A549 (cell line): Measurements from ENCODE around the gene JAZF1. TPM values are rescaled to one million over a fixed set of nuclear protein-coding genes. Genes with fewer than 3 reads are reported as not detected.

Experiments used
- ATAC-seq, 2 experiments: fragments of 200-7000 bp in 1 of 2; fragments of >200 bp in 1 of 2; cut with Nextera tagmentation in 1 of 2; cut with Tn5 transposase in 1 of 2; 3 replicates each; pipeline versions ENCODE4 v1.8.0 to v1.9.1; 2018 to 2020; ENCODE audit warnings: mild to moderate bottlenecking in 1 of 2, moderate library complexity in 1 of 2
- CTCF ChIA-PET: fragments of 300-600 bp; sonication (Branson Sonifier 250); formaldehyde crosslinking; extraction: SDS; loops from one replicate; lab custom pipeline; 2021; ENCODE audit warnings: antibody characterized with exemption, inconsistent platforms; lab: Yijun Ruan, JAX
- POLR2A ChIA-PET: fragments of 350-600 bp; formaldehyde crosslinking; extraction: SDS; loops from one replicate; lab custom pipeline; 2021; ENCODE audit warnings: antibody characterized with exemption, inconsistent platforms; lab: Yijun Ruan, JAX
- DNase-seq, 2 experiments: peaks; one replicate each; pipeline versions ENCODE4 v3.0.0 to v3.0.0-alpha.2; 2011 to 2016; ENCODE audit warnings: low read depth in 1 of 2, low spot score in 1 of 2
- FAIRE-seq: peaks from 2 replicates; lab custom pipeline; 2011; peaks lifted over from hg19 to GRCh38; lab: Jason Lieb, UNC
- H3K27ac ChIP-seq, 2 experiments: fragments of >200 bp; sonication (Bioruptor Twin); formaldehyde crosslinking; 3 replicates each; pipeline ENCODE4 v1.5.1; 2016 to 2017
- H3K4me1 ChIP-seq: fragments of >200 bp; sonication (Bioruptor Twin); formaldehyde crosslinking; 3 replicates; pipeline ENCODE4 v1.6.1; 2016
- H3K4me2 ChIP-seq: fragments of >200 bp; sonication (Bioruptor Twin); formaldehyde crosslinking; 3 replicates; pipeline ENCODE4 v1.6.1; 2016
- H3K4me3 ChIP-seq: fragments of >200 bp; sonication (Bioruptor Twin); formaldehyde crosslinking; 3 replicates; pipeline ENCODE4 v1.5.1; 2016
- H3K9me3 ChIP-seq: fragments of >200 bp; sonication (Bioruptor Twin); formaldehyde crosslinking; 3 replicates; pipeline ENCODE4 v1.6.1; 2016
- BHLHE40 ChIP-seq: IDR thresholded peaks from 2 replicates; pipeline ENCODE4 v1.6.1; 2012; ENCODE audit warnings: low read depth, low read length, inconsistent platforms
- CHD2 ChIP-seq: fragments of 150-350 bp; IDR thresholded peaks from 2 replicates; pipeline ENCODE4 v1.6.1; 2014; ENCODE audit warnings: low read length; ENCODE audit not compliant: partially characterized antibody
- CHD4 ChIP-seq: fragments of 200-600 bp; sonication (generic); IDR thresholded peaks from 2 replicates; pipeline ENCODE4 v1.6.1; 2016; ENCODE audit warnings: antibody characterized with exemption, mild to moderate bottlenecking, borderline replicate concordance
- EHMT2 ChIP-seq: fragments of 200-600 bp; sonication (generic); IDR thresholded peaks from 2 replicates; pipeline ENCODE4 v1.6.1; 2016; ENCODE audit warnings: antibody characterized with exemption, low read depth, mild to moderate bottlenecking, moderate library complexity
- EP300 ChIP-seq, 2 experiments: fragments of >200 bp; sonication (Bioruptor Twin); formaldehyde crosslinking; IDR thresholded peaks; 2 replicates in 1 of 2; 3 replicates in 1 of 2; pipeline ENCODE4 v1.6.1; 2016 to 2017
- FOSB ChIP-seq: fragments of 250-450 bp; sonication (Bioruptor Pico); IDR thresholded peaks from 2 replicates; pipeline ENCODE4 v1.5.0; 2020; ENCODE audit warnings: mild to moderate bottlenecking, moderate library complexity
- FOXS1 ChIP-seq: fragments of 250-450 bp; sonication (Bioruptor Pico); IDR thresholded peaks from 2 replicates; pipeline ENCODE4 v1.5.0; 2020; ENCODE audit warnings: mild to moderate bottlenecking, moderate library complexity
- GATA3 ChIP-seq: IDR thresholded peaks from 2 replicates; pipeline ENCODE4 v1.6.1; 2012; ENCODE audit warnings: borderline replicate concordance
- HDAC2 ChIP-seq: fragments of 200-600 bp; sonication (generic); IDR thresholded peaks from 2 replicates; pipeline ENCODE4 v1.6.1; 2016
- HEYL ChIP-seq: fragments of 250-450 bp; sonication (Bioruptor Pico); IDR thresholded peaks from 2 replicates; pipeline ENCODE4 v1.8.0; 2021; ENCODE audit warnings: mild to moderate bottlenecking, moderate library complexity
- JUNB ChIP-seq: fragments of >200 bp; sonication (Bioruptor Twin); formaldehyde crosslinking; IDR thresholded peaks from 2 replicates; pipeline ENCODE4 v1.6.1; 2016
- NPAS2 ChIP-seq: fragments of 250-450 bp; sonication (Bioruptor Pico); IDR thresholded peaks from 2 replicates; pipeline ENCODE4 v1.8.0; 2022; ENCODE audit warnings: mild to moderate bottlenecking, moderate library complexity, borderline replicate concordance
- PHF8 ChIP-seq: fragments of 200-600 bp; sonication (generic); IDR thresholded peaks from 2 replicates; pipeline ENCODE4 v1.6.1; 2016; ENCODE audit warnings: low read depth, mild to moderate bottlenecking, antibody characterized with exemption, moderate library complexity, borderline replicate concordance
- POLR2AphosphoS2 ChIP-seq: conservative IDR thresholded peaks from 2 replicates; pipeline ENCODE4 v1.6.1; 2012; ENCODE audit warnings: low read length, improper control_type of control experiment, inconsistent platforms
- RFX5 ChIP-seq: fragments of 450-650 bp; IDR thresholded peaks from 2 replicates; pipeline ENCODE4 v1.7.1; 2014; ENCODE audit warnings: antibody characterized with exemption, mild to moderate bottlenecking, moderate library complexity
- SMC3 ChIP-seq: fragments of >200 bp; sonication (Bioruptor Twin); formaldehyde crosslinking; IDR thresholded peaks from 3 replicates; pipeline ENCODE4 v1.6.1; 2018; ENCODE audit warnings: inconsistent platforms
- ZC3H11A ChIP-seq: fragments of 450-650 bp; IDR thresholded peaks from 2 replicates; pipeline ENCODE4 v1.6.1; 2014; ENCODE audit warnings: antibody characterized with exemption, mild to moderate bottlenecking
- ZFP36 ChIP-seq: fragments of 450-650 bp; IDR thresholded peaks from 2 replicates; pipeline ENCODE4 v1.6.1; 2014; ENCODE audit warnings: borderline replicate concordance; ENCODE audit not compliant: partially characterized antibody
- ZSCAN20 ChIP-seq: fragments of 250-450 bp; sonication (Bioruptor Pico); IDR thresholded peaks from 2 replicates; pipeline ENCODE4 v1.8.0; 2022; ENCODE audit warnings: mild to moderate bottlenecking, moderate library complexity
- WGBS: methylation state at CpG from one replicate; pipeline ENCODE4 v1.1.6; 2017; ENCODE audit errors: missing lambda C conversion rate; 5-methylcytosine and 5-hydroxymethylcytosine counted together
- polyA plus RNA-seq, 4 experiments: library from polyadenylated mRNA; depleted of rRNA in 3 of 4; stranded (reverse); fragments of >200 nt; fragmentation: RNase III in 1 of 4; extraction: RNeasy Plus Mini Kit Qiagen cat#74134 plus additional on column Dnase treatment in 1 of 4; gene quantifications; 2 replicates in 3 of 4; 3 replicates in 1 of 4; pipeline ENCODE4 v1.2.3, GENCODE V29; 2011 to 2017
- TF ChIP-seq, protein P1 (sequence below): fragments of 150-350 bp; IDR thresholded peaks from 2 replicates; pipeline ENCODE4 v1.6.1; 2014; ENCODE audit warnings: low read depth, mild to moderate bottlenecking, low read length
- TF ChIP-seq, protein P2 (sequence below): IDR thresholded peaks from 2 replicates; pipeline ENCODE4 v1.6.1; 2012; ENCODE audit warnings: low read depth, borderline replicate concordance
- TF ChIP-seq, protein P3 (sequence below): IDR thresholded peaks from 2 replicates; pipeline ENCODE4 v1.6.1; 2012
- TF ChIP-seq, protein P4 (sequence below): fragments of >200 bp; sonication (Bioruptor Twin); formaldehyde crosslinking; IDR thresholded peaks from 2 replicates; pipeline ENCODE4 v1.6.1; 2016
- TF ChIP-seq, protein P5 (sequence below): fragments of >200 bp; sonication (Bioruptor Twin); formaldehyde crosslinking; IDR thresholded peaks from 3 replicates; pipeline ENCODE4 v1.6.1; 2016
- TF ChIP-seq, protein P6 (sequence below): fragments of 450-650 bp; IDR thresholded peaks from 2 replicates; pipeline ENCODE4 v1.6.1; 2014; ENCODE audit warnings: antibody characterized with exemption
- TF ChIP-seq, protein P7 (sequence below): fragments of 250-450 bp; sonication (Bioruptor Pico); IDR thresholded peaks from 2 replicates; pipeline ENCODE4 v1.5.0; 2020; ENCODE audit warnings: low read depth, mild to moderate bottlenecking, moderate library complexity

Gene JAZF1
- polyA plus RNA-seq, 2 of the 4 experiments (the other 2 are of a cell fraction) = 1.9 to 2.8 TPM

DNA sequence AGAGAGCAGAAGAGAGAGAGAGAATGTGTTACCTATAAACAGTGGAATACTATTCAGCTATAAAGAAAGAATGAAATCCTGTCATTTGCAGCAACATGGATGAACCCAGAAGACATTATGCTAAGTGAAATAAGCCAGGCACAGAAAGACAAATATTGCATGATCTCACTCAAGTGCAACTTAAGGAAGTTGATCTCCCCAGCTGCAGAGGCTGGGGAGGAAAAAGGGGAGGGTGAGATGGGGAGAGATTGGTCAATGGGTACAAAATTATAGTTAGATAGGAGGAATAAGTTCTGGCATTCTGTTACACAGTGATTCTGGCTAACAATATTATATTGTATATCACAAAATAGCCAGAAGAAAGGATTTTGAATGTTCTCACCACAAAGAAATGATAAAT is 11.2 kb upstream of the JAZF1 start:
- ChIA-PET POLR2A (no interaction called here), CTCF (interaction anchor here (1.3 kb wide), 1 partner anchor 8 kb away, joined by 7 read pairs; no protein-coding TSS in a partner anchor)
- ATAC-seq = no peak
- Histone ChIP-seq H3K4me2 (no peak overlapping the region), H3K4me3 (no peak overlapping the region), H3K27ac (no peak overlapping the region), H3K9me3 (no peaks in the 10 kb centered on the region), H3K4me1 (no peaks in the 10 kb centered on the region)
- no peak for FAIRE-seq
- no peak for DNase-seq
- no peak for TF ChIP-seq ZFP36
- TF ChIP-seq, protein P1, sequence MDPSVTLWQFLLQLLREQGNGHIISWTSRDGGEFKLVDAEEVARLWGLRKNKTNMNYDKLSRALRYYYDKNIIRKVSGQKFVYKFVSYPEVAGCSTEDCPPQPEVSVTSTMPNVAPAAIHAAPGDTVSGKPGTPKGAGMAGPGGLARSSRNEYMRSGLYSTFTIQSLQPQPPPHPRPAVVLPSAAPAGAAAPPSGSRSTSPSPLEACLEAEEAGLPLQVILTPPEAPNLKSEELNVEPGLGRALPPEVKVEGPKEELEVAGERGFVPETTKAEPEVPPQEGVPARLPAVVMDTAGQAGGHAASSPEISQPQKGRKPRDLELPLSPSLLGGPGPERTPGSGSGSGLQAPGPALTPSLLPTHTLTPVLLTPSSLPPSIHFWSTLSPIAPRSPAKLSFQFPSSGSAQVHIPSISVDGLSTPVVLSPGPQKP = no peak
- TF ChIP-seq NPAS2 (CRISPR knock-in tag) = no peak
- no peak for TF ChIP-seq GATA3
- TF ChIP-seq, protein P2, sequence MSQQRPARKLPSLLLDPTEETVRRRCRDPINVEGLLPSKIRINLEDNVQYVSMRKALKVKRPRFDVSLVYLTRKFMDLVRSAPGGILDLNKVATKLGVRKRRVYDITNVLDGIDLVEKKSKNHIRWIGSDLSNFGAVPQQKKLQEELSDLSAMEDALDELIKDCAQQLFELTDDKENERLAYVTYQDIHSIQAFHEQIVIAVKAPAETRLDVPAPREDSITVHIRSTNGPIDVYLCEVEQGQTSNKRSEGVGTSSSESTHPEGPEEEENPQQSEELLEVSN = no peak
- no peak for TF ChIP-seq FOSB
- no peak for TF ChIP-seq BHLHE40
- TF ChIP-seq CHD2 = no peak
- no peak for TF ChIP-seq HEYL (CRISPR knock-in tag)
- TF ChIP-seq FOXS1 (CRISPR knock-in tag) = no peak
- TF ChIP-seq EHMT2 = no peak
- no peak for TF ChIP-seq EP300 (IDR thresholded peaks at IDR 0.05)
- no peak for TF ChIP-seq SMC3
- TF ChIP-seq PHF8 = no peak
- TF ChIP-seq CHD4 = no peak
- TF ChIP-seq RFX5 = no peak
- no peak for TF ChIP-seq HDAC2
- TF ChIP-seq, protein P3, sequence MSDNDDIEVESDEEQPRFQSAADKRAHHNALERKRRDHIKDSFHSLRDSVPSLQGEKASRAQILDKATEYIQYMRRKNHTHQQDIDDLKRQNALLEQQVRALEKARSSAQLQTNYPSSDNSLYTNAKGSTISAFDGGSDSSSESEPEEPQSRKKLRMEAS = no peak

DNA sequence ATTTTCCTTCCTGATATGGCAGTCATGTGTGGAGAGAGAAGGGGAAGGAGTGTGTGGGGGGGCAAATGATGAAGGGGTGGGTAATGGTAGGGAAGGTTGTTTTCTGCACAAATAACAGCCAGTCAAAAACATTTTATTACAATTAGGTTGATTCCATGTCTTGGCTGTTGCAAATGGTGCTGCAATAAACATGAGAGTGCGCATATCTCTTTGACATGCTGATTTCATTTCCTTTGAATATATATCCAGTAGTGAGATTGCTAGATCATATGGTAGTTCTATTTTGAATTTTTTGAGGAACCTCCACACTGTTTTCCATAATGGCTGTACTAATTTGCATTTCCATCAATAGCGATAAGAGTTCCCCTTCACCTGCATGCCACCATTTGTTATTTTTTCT is 10.6 kb upstream of the JAZF1 start:
- ATAC-seq (no peak), DNase-seq (no peak), FAIRE-seq (no peak)
- H3K4me2 ChIP-seq = no peak overlapping the region
- CTCF ChIA-PET = no interaction called here
- no peaks in the 10 kb centered on the region for H3K4me1 ChIP-seq
- no peak overlapping the region for H3K4me3 ChIP-seq
- 94% methylated on average over 2 of the region's 2 CpGs for WGBS
- TF ChIP-seq EHMT2 (no peak), POLR2AphosphoS2 (no peak), ZSCAN20 (CRISPR knock-in tag) (no peak), GATA3 (no peak), JUNB (no peak), PHF8 (no peak), NPAS2 (CRISPR knock-in tag) (no peak), ZC3H11A (no peak)
- TF ChIP-seq, protein P4, sequence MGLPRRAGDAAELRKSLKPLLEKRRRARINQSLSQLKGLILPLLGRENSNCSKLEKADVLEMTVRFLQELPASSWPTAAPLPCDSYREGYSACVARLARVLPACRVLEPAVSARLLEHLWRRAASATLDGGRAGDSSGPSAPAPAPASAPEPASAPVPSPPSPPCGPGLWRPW = no peak
- TF ChIP-seq, protein P5, sequence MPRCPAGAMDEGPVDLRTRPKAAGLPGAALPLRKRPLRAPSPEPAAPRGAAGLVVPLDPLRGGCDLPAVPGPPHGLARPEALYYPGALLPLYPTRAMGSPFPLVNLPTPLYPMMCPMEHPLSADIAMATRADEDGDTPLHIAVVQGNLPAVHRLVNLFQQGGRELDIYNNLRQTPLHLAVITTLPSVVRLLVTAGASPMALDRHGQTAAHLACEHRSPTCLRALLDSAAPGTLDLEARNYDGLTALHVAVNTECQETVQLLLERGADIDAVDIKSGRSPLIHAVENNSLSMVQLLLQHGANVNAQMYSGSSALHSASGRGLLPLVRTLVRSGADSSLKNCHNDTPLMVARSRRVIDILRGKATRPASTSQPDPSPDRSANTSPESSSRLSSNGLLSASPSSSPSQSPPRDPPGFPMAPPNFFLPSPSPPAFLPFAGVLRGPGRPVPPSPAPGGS = no peak
- TF ChIP-seq, protein P6, sequence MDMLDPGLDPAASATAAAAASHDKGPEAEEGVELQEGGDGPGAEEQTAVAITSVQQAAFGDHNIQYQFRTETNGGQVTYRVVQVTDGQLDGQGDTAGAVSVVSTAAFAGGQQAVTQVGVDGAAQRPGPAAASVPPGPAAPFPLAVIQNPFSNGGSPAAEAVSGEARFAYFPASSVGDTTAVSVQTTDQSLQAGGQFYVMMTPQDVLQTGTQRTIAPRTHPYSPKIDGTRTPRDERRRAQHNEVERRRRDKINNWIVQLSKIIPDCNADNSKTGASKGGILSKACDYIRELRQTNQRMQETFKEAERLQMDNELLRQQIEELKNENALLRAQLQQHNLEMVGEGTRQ = no peak
- TF ChIP-seq, protein P1 = no peak
- TF ChIP-seq, protein P7, sequence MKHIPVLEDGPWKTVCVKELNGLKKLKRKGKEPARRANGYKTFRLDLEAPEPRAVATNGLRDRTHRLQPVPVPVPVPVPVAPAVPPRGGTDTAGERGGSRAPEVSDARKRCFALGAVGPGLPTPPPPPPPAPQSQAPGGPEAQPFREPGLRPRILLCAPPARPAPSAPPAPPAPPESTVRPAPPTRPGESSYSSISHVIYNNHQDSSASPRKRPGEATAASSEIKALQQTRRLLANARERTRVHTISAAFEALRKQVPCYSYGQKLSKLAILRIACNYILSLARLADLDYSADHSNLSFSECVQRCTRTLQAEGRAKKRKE (CRISPR knock-in tag) = no peak
- no peak overlapping the region for H3K27ac ChIP-seq
- no peaks in the 10 kb centered on the region for H3K9me3 ChIP-seq
- POLR2A ChIA-PET = no interaction called here
